DMS53 treated with DMSO at 0.1 percent for 48 hours (cell line): ENCODE measurements around the gene TPPP2.
"Not testable (repeated sequence)": the region's sequence is repeated elsewhere in the genome, so short reads cannot be mapped to it uniquely, and the experiment has no call there.

Experiments used
- DNase-seq: peaks from one replicate; lab custom pipeline; 2025; ENCODE audit not compliant: unreplicated experiment; lab: John Stamatoyannopoulos, UW

TPPP2 gene

DNA sequence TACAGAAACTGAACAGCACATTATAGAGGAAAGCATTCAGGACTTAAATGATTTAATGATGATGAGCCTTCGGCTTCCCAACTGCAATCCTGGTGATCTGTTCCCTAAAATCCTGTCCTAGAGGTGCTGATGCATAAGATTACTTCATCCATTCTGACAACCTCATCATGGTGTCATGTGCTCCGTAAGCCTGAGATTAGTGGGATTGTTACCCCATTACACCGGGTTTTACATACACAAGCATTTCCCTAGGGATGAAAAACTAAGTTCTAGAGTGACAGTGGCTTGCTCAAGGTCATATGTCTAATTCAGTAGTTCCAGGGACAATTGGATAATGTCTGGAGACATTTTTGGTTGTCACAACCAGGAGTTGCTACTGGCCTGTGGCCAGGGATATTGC is 7.1 kb downstream of the TPPP2 start:
- no peak for DNase-seq

DNA sequence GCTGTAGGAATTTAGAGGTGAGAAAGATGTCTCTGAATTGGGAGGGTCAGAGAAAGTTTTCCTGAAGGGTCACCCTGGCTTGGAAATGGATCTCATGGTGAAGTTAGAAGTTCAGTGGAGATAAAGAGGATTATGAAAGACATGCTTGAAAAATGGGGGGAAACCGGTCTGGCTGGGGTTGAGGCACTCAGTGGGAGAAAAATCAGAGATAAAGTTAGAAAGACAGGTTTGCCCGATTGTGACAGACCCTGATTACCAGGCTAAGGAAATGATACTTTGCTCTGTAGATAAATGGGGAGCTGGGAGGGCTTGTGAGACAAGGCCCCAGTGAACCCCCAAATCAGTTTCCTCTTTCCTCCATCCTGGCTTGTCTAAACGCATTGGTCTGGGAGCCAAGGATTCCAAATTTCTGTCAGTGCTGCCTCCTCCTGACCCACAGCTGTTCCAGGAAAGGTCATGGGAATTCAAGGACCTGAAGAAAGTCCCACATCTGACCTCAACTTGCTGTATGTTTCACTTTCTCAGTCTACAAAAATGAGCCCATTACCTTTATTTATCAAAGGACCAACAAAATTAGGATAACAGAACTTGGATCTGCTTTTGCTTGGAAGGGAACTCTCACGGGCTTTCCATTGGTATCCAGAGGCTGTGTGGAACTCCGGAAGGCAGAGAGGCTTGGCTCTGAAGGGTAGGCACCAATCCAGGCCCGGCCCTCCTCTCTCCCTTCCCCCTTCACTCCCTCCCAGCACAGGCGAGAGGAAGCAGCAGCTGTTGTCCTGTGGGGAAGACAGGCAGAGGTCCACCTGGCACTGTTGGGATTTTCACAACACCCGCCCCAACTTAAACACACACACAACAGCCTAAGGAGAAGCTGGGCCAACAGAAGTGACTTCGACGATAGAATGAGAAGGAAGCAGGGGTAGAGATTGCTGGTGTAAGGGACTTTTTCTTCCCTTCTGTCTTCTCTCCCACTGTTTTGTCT is 8.7 kb downstream of the TPPP2 start:
- peak; percentile 25 for DNase-seq

DNA sequence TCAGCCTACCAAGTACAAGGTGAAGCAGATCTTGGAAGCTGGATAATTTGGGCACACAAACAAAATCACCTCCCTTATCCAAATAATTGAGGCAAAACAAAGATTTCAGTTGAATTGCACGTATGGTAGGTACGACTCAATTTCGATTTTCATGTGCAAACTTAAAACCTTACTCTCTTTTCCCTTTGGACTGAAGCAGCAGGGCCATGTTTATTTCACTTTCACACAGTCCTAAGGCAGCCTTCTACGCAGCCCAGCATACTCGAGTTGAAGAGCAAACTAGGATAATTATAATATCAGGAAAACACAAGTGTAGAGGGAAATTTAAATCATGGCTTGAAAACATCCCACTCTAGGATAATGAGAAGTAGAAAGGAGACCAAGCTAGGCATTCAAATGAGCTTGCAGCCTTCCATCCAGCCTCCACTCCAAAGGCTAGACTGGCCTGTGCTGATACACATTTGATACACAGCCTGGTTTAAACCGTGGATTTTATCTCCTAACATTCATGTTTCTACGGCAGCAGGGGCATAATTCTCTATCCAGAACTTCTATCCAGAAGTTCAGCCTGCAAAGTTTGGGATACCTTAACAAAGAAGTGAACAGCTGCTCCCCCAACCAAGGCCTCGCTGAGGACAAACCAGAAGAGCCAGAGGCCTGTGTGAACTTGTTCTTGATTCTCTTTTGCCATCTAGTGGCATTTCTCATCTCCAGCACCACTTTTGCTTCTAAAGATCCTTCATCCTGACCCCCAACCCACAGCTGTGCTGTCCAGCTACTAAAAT is 9.8 kb downstream of the TPPP2 start:
- peak; percentile 6 for DNase-seq

DNA sequence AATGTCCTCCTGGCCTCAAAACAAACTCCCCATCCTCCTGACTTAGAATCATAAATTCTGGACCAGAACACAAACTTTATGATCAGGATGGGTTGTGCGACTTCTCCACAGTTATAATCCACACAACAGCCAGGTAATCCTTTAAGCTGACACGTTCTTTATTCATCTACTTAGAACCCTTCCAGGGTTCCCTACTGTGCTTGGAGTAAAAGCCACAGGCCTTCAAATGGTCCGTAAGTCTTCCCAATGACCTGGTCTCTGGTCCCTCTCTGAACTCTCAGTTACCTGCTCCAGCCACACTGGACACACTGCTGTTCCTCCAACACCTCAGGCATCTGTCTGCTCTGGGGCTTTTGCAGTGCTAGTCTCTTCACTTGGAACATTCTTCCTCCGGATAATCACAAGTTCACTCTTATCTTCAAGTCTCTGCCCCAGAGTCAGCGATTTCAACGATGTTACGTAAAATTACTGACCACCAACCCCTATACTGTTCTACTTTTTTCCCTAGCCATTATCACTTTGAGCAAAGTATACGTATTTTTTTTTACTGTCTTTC is 10.4 kb downstream of the TPPP2 start:
- DNase-seq: no peak

DNA sequence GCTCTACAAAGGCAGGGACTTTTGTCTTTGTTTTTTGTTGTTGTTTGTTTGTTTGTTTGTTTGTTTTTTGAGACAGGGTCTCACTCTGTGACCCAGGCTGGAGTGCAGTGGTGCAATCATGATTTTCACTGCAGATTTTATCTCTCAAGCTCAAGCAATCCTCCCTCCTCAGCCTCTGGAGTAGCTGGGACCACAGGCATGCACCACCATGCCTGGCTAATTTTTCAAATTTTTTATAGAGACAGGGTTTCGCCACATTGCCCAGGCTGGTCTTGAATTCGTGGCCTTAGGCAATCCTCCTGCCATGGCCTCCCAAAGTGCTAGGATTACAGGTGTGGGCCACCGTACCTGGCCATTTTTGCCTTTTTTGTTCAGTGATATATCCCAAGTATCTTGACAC is 10.9 kb downstream of the TPPP2 start:
- not testable (repeated sequence) for DNase-seq

DNA sequence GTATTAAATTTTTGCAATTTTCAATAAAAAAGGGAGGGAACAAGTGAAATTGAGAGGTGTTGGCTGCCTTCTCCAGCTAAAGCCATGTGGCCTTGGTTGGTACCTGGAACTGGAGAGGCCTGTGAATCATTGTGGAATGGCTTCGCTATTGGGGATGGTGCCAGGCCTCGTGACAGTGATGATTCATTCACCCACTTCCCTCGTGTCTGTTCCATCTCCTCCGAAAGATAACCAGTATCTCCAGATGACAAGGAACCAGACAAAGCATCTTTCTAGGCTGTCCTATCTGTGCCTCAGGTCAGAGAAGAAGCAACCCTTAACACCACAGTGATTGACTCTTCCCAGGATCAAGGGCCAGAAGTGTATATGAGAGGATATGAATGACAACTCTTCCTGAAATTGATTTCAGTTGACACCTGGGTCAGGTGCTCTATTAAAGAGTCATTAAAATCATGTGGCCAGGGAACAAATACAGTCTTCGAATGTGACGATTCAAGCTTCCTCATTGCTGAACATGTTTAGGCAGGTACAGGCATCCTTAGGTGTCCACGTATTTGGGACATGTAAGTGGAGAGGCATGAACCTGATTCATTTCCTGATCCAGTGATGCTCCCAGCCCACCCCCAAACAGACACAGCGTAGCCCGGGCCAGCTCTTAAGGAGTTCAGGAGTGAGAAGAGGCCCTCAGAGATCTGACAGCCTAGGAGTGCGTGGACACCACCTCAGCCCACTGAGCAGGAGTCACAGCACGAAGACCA is 11.8 kb downstream of the TPPP2 start, which contains the start of gene RNASE7:
RNASE7 (plus strand) TSS at position 687 of the 758 bp plus-strand sequence. CDS start 631 bp downstream, outside the sequence.
- no peak for DNase-seq

DNA sequence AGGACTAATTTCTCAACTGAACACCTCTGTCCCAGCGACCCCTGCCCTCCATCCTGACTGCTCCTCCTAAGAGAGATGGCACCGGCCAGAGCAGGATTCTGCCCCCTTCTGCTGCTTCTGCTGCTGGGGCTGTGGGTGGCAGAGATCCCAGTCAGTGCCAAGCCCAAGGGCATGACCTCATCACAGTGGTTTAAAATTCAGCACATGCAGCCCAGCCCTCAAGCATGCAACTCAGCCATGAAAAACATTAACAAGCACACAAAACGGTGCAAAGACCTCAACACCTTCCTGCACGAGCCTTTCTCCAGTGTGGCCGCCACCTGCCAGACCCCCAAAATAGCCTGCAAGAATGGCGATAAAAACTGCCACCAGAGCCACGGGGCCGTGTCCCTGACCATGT is 12.9 kb downstream of the TPPP2 start:
- DNase-seq: no peak

DNA sequence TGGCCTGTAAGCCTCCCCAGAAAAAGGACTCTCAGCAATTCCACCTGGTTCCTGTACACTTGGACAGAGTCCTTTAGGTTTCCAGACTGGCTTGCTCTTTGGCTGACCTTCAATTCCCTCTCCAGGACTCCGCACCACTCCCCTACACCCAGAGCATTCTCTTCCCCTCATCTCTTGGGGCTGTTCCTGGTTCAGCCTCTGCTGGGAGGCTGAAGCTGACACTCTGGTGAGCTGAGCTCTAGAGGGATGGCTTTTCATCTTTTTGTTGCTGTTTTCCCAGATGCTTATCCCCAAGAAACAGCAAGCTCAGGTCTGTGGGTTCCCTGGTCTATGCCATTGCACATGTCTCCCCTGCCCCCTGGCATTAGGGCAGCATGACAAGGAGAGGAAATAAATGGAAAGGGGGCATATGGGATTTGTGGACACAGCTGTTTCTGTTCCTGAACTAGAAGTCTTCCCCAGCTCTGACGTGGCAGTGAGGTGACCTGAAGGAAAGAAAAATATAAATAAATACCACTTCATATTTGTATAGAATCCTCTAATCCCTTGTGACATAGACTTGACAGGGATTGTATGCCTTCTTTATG is 13.5 kb downstream of the TPPP2 start:
- no peak for DNase-seq

DNA sequence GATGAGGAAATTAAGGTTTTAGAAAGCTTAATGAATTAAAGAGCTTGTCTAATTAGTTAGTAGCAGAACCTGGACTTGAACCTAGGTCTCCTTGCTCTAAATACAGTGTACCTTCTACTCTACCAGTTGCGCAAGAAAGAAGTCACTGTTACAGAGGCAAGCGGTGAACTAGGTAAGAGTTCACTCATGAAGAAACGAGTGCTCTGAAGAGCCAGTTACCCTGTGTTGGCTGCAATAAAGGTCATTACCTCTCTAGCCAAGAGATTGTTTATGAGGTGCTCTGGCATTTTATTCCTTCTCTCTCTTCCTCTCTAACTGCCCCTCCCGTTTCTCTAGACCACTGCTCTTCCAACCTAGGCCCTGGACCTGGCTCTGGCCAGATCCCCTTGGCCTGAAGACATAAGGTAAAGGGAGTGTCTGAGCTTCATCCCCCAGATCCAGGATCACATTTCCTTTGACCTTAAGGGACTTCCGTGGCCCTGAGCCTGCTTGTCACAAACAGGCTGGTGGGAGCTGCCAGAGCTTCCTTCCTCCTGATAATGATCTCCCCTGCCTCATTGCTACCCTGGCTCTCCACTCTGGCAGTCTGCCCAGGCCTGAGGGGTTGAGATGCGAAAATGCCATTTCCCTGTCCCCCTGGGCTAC is 14.1 kb downstream of the TPPP2 start:
- DNase-seq: no peak

DNA sequence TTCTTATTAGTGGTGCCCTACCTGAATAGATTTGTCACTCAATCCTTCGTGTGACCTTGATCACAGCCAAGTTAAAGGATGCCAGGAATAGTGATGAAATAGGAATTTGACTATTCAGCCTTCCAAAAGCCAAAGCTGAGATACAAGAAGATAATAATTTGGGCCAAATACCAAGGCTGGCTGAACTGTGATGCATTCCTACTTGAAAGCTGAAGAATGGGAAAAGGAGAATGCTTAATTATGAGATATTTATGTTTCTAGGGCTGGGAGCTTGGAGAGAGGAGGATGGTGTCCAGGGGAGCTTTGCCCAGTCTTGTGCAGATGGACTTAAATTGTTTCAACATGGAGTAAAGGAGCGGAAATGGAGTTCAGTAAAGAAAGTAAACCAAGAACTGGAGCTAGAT is 17.4 kb downstream of the TPPP2 start:
- DNase-seq: no peak

DNA sequence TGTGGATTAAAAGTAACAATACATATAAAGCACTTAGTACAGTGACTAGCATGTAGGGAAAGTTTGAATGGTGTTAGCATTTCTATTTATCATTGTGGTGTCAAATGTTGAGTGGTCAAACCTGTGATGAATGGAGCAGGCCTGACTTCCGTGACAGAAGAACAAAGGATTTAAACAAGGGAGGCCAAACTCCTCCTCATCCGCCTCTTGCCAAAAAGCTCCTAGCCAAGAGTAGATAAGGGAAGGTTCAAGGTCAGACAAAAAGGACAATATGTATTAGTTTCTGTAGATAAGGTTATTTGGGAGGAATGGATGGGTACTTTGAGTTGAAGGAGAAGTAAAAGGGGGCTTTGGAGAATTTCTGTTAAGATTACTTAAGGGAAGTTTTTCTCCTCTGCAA is 18.6 kb downstream of the TPPP2 start:
- DNase-seq: no peak

DNA sequence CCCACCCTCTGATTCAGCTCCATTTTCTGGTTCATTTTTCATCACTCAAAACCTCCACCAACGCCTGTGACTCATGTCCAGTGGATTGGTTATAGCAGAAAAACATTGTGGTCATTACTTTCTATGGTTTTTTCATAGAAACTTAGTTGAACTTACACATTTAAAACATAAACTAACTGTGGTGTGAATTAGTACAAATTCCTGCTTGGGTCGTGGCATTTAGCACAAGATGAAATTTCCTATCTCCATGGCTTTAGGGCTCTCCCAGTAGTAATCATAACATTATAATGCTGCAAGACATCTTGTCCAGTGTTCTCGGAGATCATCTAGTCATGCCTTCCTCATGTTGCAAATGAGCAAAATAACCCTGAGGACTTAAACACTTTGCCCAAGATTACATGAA is 19.3 kb downstream of the TPPP2 start:
- DNase-seq: no peak

DNA sequence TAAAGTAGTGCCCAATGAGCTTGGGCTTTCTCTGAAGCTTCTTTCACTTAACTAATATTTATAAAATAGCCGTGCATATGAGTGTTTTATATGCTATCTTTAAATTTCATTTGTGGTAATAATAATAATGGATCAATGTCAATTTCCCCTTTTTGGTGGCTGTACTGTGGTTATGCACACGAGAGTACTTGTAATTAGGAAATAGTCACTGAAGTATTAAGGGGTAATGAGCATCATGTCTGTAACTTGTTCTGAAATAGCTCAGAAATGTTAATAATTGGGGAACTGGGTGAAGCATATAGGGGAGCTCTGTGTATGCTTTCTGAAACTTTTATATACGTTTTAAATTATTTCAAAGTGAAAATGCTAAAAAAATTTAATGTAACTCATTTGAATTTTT is 20.6 kb downstream of the TPPP2 start:
- DNase-seq: no peak

DNA sequence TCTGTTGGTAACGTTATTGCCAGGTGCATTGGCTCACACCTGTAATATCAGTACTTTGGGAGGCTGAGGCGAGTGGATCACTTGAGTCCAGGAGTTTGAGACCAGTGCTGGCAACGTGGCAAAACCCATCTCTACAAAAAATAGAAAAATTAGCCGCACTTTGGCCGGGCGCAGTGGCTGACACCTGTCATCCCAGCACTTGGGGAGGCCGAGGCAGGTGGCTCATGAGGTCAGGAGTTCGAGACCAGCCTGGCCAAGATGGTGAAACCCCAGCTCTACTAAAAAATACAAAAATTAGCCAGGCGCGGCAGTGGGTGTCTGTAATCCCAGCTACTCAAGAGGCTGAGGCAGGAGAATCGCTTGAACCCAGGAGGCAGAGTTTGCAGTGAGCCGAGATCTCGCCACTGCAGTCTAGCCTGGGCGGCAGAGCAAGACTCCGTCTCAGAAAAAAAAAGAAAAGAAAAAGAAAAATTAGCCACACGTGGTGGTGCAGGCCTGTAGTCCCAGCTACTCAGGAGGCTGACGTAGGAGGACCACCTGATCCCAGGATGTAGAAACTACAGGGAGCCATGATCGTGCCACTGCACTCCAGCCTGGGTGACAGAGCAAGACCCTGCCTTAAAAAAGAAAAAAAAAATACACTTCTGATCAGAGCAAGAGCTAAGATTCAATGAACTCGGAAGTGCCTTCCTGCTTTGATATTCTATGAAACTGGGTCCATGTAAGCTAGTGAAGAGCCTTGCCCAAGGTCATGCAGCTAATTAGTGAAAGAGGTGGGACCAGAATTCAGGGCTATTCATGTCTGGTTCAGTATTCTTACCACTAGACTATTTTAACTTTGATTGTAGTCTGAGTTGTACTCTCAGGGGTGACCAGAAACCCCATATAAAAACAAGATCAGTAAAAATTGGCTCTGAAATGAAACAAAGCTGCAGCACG is 23.4 kb downstream of the TPPP2 start:
- no peak for DNase-seq

DNA sequence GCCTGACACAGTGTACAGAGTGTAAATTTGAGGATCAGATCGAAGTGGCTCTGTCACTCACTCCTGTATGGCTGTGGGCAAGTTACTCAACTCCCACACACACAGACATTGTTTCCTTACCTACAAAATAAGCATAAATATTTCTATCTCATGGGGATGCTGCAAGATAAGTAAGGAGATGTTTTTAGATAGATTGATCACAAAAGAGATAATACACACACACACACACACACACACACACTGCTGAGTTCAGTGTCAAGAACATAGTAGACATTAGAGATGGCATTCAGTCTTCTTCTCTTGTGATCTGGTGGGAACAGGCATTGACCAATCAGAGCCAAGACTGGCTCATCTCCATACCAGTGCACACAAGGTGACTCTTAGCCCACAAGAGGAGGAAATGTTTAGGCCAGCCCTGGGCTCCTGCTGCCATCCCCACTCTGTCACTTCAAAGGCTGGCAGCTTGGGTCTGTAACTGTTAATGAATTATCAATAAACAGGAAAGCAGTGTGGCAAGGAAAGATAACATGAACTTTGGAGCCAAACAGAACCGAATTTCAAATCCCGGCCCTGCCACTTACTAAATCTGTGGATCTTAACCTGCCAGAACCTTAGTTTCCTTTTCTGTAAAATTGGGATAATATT is 24.2 kb downstream of the TPPP2 start:
- no peak for DNase-seq

DNA sequence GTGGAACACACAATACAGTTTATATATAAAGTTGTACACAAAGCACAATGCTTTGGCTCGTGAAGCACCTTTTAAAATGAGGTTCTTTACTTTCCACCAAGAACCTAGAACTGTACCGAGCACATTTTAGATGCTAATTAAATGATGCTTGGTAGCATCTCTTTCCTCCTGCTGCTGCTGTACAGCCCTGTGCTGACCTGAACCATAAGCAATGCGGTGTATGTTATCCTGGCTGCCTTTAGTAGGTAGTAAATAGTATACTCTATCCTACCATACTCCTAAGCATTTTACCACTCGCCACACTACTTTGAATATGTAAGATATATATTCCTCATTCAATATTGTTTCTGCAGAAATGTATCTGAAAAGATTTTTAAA is 24.7 kb downstream of the TPPP2 start:
- DNase-seq: no peak

DNA sequence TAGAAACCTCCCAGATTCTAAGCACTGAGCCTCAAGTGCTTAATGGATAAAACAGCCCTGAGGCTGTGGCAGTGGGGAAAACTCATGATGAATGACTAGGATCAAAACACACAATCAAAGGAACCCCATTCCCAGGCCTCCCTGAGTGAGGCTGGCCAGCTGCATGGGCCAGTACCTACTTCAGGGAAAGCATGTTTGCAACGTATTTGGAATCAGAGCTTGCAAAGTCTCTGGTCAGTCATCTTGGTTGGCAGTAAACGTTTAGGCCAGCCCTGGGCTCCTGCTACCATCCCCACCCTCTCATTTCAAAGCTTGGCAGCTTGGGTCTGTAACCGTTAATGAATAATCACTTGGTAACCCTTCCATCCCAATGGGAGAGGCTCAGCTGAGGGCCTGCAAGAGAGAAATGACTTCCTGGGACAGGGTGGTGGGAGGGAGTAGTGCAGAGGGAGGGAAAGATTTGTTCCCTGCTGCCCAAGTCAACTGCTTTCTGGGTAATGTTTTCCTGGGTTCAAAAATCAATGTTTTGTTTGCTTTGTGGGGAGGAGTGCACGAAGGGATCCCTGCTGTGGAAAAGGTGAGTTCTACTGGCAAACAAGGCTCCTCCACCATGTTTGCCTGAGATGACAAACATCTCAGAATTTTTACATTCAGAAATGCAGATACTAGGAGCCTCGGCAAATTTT is 25.6 kb downstream of the TPPP2 start:
- DNase-seq: no peak
